ENCODE measurements around the gene LRRC23.

LRRC23 gene

DNA sequence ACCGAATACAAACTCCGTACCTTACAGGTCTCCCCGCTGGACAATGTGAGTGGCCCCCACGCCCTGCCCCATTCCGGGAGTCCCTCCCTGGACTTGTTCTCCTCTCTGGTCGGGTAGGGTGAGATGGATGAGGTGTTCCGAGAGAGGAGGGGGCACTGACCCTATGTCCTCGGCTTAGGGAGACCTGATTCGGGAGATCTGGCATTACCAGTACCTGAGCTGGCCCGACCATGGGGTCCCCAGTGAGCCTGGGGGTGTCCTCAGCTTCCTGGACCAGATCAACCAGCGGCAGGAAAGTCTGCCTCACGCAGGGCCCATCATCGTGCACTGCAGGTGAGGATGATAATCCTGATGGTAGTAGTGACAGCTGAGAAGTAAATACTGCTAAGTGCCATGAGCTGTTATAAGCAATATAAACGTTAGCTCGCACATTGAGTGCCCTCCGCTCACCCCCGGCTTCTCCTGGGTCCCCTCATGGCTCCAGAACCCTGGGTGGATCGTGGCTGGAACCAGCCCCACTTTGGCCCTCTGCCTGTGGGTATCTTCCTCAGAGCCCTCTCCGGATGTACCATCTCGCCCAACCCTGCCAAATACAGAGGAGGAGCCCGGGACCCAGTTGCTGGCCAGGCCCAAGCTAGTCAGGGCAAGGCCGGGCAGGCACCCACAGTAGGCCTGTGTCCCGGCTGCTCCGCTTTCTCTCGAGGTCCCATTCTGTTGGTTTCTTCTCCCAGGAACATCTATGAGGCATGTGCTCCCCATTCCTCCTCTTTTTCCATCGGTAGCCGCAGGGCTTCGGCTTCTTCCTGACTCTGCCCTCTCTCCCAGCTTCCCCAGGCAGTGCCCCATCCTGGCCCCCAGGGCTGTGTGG is 53.4 kb downstream of the LRRC23 start:
- TF ChIP-seq SPI1 (IDR thresholded peaks at IDR 0.05; ENCODE audit: borderline replicate concordance, low read depth) (no peak), POLR2AphosphoS5 (IDR thresholded peaks at IDR 0.05; ENCODE audit: low read depth) (no peak), GABPA (IDR thresholded peaks at IDR 0.05; ENCODE audit: low read depth) (no peak)
- TF ChIP-seq, protein P1, sequence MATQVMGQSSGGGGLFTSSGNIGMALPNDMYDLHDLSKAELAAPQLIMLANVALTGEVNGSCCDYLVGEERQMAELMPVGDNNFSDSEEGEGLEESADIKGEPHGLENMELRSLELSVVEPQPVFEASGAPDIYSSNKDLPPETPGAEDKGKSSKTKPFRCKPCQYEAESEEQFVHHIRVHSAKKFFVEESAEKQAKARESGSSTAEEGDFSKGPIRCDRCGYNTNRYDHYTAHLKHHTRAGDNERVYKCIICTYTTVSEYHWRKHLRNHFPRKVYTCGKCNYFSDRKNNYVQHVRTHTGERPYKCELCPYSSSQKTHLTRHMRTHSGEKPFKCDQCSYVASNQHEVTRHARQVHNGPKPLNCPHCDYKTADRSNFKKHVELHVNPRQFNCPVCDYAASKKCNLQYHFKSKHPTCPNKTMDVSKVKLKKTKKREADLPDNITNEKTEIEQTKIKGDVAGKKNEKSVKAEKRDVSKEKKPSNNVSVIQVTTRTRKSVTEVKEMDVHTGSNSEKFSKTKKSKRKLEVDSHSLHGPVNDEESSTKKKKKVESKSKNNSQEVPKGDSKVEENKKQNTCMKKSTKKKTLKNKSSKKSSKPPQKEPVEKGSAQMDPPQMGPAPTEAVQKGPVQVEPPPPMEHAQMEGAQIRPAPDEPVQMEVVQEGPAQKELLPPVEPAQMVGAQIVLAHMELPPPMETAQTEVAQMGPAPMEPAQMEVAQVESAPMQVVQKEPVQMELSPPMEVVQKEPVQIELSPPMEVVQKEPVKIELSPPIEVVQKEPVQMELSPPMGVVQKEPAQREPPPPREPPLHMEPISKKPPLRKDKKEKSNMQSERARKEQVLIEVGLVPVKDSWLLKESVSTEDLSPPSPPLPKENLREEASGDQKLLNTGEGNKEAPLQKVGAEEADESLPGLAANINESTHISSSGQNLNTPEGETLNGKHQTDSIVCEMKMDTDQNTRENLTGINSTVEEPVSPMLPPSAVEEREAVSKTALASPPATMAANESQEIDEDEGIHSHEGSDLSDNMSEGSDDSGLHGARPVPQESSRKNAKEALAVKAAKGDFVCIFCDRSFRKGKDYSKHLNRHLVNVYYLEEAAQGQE (IDR thresholded peaks at IDR 0.05; ENCODE audit: insufficient replicate concordance, low read depth): no peak
- TF ChIP-seq, protein P2, sequence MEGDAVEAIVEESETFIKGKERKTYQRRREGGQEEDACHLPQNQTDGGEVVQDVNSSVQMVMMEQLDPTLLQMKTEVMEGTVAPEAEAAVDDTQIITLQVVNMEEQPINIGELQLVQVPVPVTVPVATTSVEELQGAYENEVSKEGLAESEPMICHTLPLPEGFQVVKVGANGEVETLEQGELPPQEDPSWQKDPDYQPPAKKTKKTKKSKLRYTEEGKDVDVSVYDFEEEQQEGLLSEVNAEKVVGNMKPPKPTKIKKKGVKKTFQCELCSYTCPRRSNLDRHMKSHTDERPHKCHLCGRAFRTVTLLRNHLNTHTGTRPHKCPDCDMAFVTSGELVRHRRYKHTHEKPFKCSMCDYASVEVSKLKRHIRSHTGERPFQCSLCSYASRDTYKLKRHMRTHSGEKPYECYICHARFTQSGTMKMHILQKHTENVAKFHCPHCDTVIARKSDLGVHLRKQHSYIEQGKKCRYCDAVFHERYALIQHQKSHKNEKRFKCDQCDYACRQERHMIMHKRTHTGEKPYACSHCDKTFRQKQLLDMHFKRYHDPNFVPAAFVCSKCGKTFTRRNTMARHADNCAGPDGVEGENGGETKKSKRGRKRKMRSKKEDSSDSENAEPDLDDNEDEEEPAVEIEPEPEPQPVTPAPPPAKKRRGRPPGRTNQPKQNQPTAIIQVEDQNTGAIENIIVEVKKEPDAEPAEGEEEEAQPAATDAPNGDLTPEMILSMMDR (IDR thresholded peaks at IDR 0.05; ENCODE audit: insufficient read depth, low read length): no peak
- no peaks in the 10 kb centered on the region for H3K27me3 ChIP-seq (ENCODE audit: insufficient read depth, poor library complexity, severe bottlenecking)
- peak overlapping the region; percentile 99 for H3K27ac ChIP-seq (replicated peaks)
- DNase-seq (ENCODE audit: low read depth in 1 of 2, low spot score in 1 of 2): no peak
- H3K4me3 ChIP-seq (replicated peaks; ENCODE audit: insufficient read depth, low read length): peak overlapping the region; percentile 14

DNA sequence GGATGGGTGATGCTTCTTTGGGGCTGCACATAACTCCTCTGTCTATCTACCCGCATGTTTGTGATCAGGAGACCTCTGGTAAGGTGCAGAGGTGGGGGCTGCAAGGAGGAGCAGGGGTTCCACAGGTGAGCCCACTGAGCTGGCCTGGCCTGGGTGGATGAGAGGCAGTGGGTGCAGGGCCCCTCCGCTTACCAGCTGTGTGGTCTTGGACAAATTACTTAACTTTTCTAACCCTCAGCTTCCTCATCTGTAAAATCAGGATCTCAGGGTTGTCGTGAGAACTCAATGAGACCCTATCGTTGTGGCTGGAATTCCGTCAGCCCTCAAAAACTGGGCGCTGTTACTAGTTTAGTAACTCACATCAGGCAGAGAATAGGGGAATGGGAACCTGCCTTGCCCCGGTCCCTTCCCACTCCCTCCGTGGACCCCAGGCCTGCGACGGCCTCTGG is 54.0 kb downstream of the LRRC23 start:
- Histone ChIP-seq H3K27me3 (ENCODE audit: insufficient read depth, poor library complexity, severe bottlenecking) (no peaks in the 10 kb centered on the region), H3K27ac (replicated peaks) (peak overlapping the region; percentile 99), H3K4me3 (replicated peaks; ENCODE audit: insufficient read depth, low read length) (peak overlapping the region; percentile 14)
- TF ChIP-seq SPI1 (IDR thresholded peaks at IDR 0.05; ENCODE audit: borderline replicate concordance, low read depth) (peak; percentile 24; the same call in 1 of the 2 replicates), GABPA (IDR thresholded peaks at IDR 0.05; ENCODE audit: low read depth) (no peak)
- DNase-seq (ENCODE audit: low read depth in 1 of 2, low spot score in 1 of 2): peak; percentile 72 to 82

DNA sequence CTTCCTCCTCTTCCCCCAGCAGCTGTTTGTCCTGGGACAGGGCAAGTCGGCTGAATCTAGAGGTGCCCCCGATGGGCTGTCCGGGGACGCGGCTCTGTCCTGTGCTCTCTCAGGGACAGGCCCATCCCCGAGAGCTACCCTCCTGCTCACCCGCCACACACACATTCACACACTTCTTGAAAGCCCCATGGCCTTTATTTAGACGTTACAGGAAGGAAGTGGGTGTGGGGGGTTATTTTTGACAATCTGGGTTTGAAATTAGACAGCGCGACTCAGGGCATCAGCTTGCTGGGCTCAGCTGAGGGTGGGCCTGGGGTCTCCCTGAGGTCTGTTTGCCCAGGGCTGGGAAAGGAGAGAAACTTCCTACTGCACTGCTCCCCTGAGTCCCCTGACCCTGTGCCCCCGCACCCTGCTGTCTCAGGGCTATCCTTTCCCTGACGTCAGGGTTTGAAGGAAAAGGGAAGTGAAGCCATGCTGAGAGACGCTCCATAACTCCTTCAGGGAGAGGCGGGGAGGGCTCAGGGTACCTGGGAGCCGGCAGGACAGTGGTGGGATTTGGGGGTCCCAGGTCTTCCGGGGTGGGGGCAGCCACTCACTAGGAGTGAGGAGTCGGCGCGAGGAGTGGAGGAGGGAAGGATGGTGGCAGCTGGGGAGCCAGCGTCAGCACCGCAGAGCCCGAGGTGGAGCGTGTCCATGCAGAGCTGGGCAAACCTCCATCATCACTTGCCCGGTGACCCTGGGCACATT is 54.6 kb downstream of the LRRC23 start:
- TF ChIP-seq, protein P1 (IDR thresholded peaks at IDR 0.05; ENCODE audit: insufficient replicate concordance, low read depth): no peak
- TF ChIP-seq, protein P2 (IDR thresholded peaks at IDR 0.05; ENCODE audit: insufficient read depth, low read length): no peak
- TF ChIP-seq SPI1 (IDR thresholded peaks at IDR 0.05; ENCODE audit: borderline replicate concordance, low read depth) (peak; percentile 96), POLR2AphosphoS5 (IDR thresholded peaks at IDR 0.05; ENCODE audit: low read depth) (peak; percentile 83), GABPA (IDR thresholded peaks at IDR 0.05; ENCODE audit: low read depth) (no peak)
- Histone ChIP-seq H3K27ac (replicated peaks) (peak overlapping the region; percentile 99), H3K27me3 (ENCODE audit: insufficient read depth, poor library complexity, severe bottlenecking) (no peaks in the 10 kb centered on the region), H3K4me3 (replicated peaks; ENCODE audit: insufficient read depth, low read length) (peak overlapping the region; percentile 14)
- DNase-seq (ENCODE audit: low read depth in 1 of 2, low spot score in 1 of 2): peak; percentile 75 to 85
